GM18858 (cell line): Measurements from ENCODE around the gene UNG.
A peak's percentile ranks its signal among the peaks of the same experiment; 100 is the strongest.
"Not testable (repeated sequence)": the region's sequence is repeated elsewhere in the genome, so short reads cannot be mapped to it uniquely, and the experiment has no call there.

Experiments used
- ATAC-seq: cut with Tn5 transposase; IDR thresholded peaks from one replicate; pipeline ENCODE4 v1.9.1; 2021; ENCODE audit not compliant: unreplicated experiment

UNG gene

DNA sequence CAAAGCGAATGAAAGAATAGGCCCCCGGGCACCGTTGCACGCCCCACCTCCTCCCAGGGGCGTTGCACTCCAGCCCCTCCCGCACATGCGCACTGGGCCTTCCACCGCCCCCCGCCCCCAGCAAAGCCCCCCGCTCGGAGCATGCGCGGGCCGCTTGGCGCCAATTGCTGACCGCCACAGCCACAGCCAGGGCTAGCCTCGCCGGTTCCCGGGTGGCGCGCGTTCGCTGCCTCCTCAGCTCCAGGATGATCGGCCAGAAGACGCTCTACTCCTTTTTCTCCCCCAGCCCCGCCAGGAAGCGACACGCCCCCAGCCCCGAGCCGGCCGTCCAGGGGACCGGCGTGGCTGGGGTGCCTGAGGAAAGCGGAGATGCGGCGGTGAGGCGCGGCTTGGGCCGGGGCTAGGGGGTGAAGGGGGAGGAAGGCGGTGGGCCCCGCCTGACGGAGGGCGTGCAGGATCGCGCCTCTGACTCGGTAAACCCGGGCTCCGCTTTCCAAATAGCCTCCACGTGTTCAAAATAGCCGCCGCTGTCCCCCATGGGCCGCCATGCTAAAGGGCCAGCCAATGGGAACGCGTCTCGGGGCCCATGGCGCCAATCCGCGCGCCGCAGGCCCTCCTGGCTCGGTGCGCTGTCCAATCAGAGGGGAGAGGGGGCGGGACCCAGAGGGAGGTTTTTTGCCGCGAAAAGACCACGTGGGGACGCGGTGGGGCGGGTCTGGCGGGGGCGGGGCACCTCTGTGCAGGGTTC, at the start of gene UNG:
Gene UNG, plus strand, starts transcription at position 163 of the 748 bp plus-strand sequence. Its CDS starts 83 bp downstream, at position 246.
- ATAC-seq: peak; percentile 56

DNA sequence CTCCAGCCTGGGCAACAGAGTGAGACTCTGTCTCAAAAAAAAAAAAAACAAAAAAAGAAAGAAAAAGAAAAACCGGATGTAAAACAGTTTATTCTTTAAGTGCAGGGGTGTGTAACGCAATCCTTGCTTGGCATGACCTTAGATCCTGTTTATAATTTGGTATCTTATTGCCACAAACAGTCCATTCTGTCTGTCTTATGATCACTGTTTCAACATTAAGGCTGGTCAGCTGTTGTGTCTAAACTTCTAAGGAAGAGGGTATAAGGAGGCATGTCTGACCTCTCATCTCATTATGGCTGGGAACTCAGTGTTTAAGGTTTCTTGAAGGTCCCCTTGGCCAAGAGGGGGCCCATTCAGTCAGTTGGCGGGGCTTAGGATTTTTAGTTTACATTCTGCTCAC, 48.7 kb upstream of the UNG start:
- ATAC-seq: not testable (repeated sequence)

DNA sequence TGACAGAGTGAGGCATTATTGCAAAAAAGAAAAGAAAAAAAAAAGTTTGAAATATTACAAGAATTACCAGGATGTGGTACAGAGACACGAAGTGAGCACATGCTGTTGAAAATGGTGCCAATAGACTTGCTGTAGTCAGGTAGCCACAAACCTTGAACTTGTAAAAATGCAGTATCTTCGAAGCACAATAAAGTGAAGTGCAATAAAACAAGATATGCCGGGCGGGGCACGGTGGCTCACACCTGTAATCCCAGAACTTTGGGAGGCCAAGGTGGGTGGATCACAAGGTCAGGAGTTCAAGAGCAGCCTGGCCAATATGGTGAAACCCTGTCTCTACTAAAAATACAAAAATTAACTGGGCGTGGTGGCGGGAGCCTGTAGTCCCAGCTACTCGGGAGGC, 47.6 kb upstream of the UNG start:
- not testable (repeated sequence) for ATAC-seq

DNA sequence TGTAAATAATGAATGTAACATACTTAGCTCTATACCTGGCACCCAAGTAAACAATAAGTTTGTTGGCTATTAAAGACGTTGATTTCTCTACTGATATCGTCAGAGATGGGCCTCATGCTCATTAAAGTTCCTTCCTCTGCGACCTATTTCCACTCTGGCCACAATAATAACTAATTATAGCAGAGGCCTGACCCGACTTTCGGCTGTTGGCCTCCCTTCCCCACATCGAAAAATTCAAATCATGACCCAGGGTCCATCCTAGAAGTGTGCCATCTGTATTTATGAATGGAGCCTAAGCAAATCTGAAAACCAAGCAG, 45.3 kb upstream of the UNG start:
- ATAC-seq: no peak

DNA sequence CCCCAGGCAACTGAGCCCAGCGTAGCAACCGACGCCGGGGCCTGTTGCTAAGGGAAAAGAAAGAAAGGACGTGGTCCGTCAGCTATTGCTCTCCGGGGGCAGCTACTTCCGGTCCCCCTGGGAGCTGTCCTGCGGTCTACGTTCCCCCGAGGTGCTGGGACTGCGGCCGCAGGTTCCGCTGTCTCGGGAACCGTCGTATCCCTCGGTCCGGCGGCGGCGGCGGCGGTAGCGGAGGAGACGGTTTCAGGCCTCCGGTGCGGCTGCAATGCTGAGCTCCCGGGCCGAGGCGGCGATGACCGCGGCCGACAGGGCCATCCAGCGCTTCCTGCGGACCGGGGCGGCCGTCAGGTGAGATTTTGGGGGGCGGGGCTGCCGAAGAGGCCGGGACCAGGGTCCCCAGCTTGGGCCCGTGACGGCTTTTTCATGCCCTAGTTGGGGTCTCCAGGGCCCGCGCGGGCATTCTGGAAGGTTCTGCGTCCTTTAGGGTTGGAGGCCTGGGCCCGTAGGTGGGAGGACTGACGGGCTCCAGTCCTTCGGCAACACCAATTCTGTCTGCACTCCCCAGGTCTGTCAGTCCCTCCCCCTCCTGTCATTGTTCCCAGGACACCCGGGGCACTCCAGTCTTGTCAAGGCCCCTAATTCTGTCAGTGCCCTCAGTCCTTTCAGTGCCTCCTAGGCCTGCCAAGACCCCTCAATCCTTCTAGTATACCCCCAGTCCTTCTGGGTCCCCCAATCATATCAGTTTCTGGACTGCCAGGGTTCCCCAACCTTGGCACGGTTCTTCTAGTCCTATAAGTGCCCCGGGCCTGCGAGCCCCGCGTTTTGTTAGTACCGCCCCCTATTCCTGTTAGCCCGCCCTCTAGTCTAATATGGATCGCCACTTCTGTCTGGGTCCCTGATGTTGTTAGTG, 44.7 kb upstream of the UNG start, which contains the start of gene USP30:
Gene USP30, plus strand, starts transcription at position 163 of the 910 bp plus-strand sequence. Its CDS starts 103 bp downstream, at position 266.
- peak; percentile 71 for ATAC-seq

DNA sequence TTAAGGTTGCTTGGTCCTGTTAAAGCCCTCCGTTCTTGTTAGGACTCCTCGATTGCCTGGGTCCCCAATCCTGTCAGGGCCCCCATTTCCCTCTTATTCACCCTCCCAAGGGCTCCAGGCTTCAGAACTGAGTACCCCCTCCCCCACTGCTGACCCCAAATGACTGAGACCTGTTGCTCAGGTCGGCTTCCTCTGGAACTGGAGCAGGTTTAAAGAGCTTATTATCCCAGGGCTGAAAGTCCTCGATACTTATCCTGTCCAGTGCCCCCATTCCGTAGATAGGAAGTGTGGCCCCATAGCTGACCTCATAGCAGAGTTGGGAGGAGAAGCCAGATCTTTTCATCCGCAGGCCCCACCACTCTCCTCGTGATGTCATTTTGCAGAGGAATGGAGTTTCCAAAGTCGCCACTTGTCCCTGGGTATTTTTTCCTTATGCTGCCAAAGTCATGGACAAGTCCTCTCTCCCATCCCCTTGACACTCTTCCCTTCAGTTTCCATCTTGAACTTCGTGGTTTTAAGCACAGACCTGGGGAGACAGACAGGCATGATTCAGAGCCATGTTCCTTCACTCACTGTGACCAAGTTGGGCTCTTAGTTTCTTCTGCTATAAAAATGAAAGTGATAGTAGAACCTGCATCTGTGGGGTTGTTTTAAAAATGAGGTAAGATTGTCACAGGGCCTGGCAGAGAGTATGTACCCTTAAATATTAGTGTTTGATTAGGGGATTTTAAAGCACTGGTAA, 43.8 kb upstream of the UNG start:
- peak; percentile 36 for ATAC-seq

DNA sequence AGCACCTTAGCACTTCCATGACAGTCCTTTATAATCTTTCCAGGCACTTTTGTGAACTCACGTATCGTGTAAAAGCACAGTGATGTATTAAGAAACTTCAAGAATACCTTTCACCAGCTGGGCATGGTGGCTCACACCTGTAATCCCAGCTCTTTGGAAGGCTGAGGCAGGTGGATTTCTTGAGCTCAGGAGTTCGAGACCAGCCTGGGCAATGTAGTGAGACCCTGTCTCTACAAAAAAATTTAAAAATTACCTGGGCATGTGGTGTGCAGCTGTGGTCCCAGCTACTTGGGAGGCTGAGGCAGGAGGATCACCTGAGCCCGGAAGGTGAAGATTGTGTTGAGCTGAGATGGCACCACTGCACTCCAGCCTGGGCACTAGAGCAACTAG, 43.3 kb upstream of the UNG start:
- ATAC-seq: not testable (repeated sequence)

DNA sequence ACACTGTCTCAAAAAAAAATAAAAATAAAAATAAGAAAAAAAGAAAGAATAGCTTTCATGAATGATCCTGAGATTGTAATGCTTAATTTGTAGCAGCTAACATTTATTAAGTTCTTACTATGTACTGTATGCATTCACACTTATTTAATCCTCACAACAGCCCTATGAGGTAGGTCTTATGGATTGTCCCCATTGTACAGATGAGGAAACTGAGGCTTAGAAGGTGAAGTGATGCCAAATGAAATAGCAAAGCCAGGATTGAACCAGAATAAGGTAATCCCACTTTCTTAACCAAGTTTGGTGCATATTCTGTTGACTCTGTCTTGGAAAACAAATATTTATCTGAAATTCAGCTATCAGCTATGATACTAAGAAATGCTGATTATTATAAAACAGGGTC, 42.9 kb upstream of the UNG start:
- ATAC-seq: no peak

DNA sequence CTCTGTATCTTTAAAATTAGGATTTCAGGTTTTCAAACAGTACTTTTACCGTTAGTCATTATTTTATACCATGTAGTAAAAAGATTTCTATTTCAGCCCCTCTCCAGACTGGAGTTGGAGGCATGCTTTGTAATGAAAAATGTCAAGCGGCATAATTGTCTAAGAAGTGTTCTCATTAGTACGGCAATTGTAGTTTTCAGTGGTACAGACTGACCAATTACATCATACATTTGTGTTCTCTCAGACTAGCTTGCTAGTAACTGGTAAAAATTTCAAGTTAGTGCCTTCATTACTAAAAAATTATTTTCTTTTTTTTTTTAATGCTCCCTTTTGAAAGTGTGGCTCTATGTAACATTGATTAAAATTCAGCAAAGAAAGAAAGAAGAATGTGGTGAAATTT, 40.5 kb upstream of the UNG start:
- no peak for ATAC-seq

DNA sequence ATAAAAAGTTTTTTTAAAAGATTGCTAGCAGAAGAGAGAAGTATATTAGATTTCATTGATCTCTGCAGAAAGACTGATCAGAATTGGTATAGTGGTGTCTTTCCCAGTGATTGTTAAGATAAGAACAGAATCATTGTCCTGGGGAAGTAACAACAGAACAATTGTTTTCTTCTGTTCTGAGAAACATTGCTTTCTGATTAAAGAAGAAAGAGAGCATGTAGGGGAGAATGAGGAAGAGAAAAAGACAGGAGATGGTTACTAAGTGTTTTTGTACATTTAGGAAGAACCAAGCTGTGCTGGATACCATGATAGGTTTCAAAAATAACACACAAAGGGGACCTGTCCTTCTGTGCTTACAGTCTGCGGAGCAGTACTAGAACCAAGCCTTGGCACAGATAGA, 40.0 kb upstream of the UNG start:
- no peak for ATAC-seq

DNA sequence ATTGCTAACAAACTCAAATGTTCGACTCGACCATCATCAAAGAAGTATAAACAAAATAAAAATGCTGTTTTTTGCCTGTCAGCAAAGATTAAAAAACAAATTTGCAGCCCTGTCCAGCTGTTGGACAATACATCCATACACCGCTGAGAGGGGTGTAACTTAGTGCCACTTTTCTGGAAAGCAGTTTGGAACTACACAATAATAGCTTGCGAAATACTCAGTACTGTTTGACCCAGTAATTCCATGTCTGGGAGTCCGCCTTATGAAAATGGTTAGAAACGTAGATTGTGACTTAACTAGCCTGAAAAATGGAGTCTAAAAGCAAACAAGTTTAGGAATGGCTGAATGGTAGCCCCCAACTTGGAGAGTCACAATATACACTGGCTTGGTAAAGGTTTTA, 38.6 kb upstream of the UNG start:
- no peak for ATAC-seq

DNA sequence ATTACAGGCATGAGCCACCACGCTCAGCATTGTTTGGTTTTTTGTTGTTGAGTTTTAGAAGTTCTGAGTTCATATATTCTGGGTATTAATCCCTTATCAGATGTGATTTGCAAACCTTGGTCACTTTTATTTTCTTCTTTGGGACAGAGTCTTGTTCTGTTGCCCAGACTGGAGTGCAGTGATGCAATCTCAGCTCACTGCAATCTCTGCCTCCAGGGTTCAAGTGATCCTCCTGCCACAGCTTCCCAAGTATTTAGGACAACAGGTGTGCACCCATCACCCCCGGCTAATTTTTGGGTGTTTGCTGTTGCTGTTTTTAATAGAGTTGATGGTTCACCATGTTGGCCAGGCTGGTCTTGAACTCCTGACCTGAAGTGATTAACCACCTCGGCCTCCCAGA, 33.3 kb upstream of the UNG start:
- no peak for ATAC-seq

DNA sequence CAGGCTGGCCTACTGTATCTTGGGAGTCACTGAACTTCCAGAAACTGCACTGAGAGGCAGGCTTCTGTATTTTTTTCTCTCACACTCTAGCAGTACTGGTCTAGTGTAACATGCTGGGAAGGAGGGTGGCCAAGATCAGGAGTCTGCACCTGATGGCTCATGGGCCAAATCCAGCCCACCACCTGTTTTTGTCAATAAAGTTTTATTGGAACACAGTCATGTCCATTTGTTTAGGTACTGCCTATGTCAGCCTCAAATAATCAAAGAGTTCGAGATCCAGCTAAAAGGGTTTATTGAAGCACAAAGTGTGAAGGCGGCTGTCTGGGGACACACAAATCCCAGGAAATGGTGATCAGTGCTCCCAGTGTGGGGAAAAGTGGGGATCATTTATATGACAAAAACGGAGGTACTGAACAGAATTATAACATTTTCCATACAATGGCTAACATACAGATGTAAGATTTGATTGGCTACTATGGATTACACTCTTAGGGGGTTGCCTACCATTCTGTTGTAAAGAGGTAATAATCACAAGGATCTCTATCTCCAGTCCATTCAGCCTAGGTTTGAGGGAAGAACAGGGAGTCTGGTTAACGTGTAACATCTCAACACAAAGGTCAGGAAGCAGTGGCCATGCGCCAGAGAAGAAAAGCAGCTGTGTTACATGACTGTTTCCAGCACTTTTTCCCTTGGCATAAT, 32.1 kb upstream of the UNG start:
- ATAC-seq: no peak

DNA sequence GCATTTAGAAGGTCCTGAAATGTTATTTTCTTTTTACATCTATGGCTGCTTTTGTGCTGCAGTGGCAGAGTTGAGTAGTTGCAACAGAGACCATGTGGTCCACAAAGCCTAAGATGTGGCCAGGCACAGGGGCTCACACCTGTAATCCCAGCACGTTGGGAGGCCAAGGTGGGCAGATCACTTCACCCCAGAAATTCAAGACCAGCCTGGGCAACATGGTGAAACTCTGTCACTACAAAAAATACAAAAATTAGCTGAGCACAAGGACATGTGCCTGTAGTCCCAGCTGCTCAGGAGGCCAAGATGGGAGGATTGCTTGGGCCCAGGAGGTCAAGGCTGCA, 31.6 kb upstream of the UNG start:
- no peak for ATAC-seq

DNA sequence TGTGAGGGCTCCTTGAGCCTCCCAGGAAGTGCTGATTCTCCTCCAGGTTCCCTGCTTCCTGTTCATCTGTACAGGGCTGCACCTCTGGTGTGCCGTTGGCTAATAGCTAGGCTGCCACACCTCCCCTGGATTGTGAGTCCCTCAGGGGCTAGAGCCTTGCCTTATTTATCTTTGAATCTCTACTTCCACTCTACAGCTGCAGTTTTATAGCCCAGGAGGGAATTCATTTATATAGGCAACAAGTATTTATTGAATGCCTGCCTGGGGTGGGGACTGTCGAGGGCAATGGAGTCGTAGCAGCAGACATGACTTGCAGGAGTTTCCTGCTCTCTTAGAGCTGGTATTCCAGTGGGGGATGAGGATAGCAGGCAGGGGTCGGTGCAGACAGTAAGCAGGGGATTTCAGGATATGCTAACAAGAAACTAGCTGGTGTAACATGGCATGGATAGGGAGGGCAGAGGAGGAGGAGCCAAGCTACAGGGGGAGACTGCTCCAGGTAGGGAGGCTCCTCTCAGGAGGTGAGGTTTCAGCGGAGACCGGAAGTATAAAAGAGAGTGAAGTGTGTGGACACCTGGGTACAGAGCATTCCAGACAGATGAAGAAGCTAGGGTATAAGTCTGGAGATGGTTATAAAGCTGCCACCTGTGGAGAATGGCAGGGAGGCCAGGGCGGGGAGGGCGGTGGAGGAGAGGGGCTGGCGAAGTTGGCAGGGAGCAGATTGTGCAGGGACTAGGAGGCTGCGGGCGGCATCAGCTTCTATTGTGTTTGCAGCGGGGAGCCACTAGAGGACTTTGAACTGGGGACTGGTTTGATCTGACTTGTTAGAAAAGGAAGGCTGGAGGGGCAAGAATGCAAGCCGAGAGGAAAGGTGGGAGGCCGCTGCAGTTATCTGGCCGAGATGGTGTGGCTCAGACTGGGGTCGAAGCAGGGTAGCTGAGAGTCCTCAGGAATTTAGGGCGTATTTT, 27.8 kb upstream of the UNG start:
- ATAC-seq: no peak

DNA sequence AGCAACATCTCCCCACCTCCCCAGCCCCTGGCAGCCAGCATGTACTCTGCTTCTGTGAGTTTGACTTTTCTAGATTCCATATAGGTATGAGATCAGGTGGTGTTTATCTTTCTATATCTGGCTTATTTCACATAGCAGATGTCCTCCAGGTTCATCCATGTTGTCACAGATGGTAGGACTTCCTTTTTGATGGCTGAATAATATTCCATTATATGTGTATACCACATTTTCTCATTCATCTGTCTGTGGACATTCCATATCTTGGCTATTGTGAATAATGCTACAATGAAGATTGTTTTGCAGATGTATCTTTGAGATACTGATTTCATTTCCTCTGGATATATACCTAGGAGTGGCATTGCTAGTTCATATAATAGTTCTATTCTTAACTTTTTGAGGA, 22.5 kb upstream of the UNG start:
- ATAC-seq: no peak

DNA sequence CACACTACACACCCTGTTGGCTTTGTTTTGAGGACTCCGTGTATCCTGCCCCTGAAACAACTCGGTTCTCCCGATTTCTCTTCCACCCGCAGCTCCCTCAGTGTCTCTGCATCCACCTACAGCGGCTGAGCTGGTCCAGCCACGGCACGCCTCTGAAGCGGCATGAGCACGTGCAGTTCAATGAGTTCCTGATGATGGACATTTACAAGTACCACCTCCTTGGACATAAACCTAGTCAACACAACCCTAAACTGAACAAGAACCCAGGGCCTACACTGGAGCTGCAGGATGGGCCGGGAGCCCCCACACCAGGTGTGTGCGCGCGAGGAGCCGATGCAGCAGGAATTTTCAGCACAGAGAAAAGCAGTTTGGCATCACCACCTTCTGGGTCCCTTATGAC, 14.6 kb upstream of the UNG start:
- ATAC-seq: no peak

DNA sequence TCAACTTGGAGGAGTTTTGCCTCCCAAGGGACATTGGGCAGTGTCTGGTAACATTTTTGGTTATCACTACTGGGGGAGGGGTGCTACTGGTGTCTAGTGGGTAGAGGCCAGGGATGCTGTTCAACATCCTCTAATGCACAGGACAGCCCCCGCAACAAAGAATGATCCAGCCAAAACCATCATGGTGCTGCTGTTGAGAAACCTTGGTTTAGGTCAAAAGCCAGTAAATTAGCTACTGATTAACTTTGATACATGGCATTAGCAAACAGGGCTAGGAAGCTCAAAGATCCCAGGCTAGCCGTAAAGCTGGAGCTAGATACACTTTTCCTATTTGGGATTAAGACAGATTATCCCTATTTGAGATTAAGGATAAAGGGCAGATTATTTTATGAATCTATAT, 13.0 kb upstream of the UNG start:
- ATAC-seq: no peak

DNA sequence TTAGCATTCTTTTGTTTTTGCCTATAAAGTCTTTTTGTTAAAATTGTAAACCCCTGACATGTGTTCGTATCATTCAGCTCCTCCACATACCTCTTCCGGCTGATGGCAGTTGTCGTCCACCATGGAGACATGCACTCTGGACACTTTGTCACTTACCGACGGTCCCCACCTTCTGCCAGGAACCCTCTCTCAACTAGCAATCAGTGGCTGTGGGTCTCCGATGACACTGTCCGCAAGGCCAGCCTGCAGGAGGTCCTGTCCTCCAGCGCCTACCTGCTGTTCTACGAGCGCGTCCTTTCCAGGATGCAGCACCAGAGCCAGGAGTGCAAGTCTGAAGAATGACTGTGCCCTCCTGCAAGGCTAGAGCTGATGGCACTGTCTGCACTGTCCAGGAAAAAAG, 11.8 kb upstream of the UNG start:
- no peak for ATAC-seq

DNA sequence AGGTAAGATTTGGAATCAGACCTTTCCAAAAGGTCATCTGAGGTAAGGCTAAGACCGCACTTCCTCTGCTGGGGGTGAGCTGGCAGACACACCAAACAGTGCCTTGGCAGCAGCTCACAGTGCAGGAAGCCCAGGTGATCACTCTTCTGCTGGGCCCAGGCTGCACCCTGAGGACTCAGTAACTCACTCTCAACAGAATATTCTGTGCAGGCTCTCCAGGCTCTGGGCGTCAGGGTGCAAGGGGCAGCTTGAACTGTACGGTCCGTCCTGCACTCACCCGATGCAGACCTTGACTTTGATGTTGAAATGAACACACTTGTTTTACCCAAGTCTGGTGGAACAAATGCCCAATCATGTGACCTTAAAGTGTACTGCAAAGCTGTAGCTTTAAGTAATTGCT, 10.1 kb upstream of the UNG start:
- ATAC-seq: no peak
